ENCODE data around the gene FGD1.

- TF ChIP-seq POLR2A (IDR thresholded peaks at IDR 0.05), result no peak
- TF ChIP-seq CTCF (IDR thresholded peaks at IDR 0.05), result no peak
Measured at GRCh38 chrX:54452920-54453319, 43.1 kb downstream of the FGD1 start.
